ENCODE results near the gene NDUFB6. TPM values are rescaled to one million over a fixed set of nuclear protein-coding genes. Genes with fewer than 3 reads are reported as not detected.
"Not testable (repeated sequence)": the region's sequence is repeated elsewhere in the genome, so short reads cannot be mapped to it uniquely, and the experiment has no call there.

Gene NDUFB6
- polyA plus RNA-seq (ENCODE audit: insufficient read length in 4 of 4): 10 to 100 TPM; 56.6 to 83.7 (median 74.5) TPM

DNA sequence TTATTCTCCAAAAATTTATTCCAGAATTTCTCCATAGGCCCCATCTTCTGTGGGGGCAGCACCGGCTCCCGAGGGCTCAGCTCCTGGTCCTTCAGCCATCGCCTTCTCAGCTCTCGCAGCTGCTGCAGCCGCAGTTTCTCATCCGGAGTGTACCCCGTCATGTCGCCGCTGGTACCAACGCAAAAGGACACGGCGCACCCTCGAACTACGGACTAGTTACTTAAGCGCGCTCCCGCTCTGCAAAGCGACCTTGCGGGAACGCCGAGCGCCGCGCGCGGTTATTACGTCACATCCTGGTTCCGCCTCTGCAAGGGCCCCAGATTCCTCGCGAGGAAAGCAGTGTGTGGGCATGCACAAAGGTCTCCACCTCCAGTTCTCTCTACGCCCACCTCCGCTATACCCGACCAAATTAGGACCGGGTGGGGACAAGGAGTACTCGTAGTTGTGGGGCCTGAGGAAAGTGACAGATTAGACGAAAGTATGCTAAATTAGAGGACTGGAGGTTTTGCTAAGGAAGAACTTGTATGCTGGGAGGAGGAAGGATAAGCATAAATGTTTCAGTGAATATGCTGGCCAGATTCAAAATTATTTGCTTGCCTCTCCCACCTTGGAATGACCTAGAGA, at the start of gene NDUFB6:
NDUFB6 (minus strand) TSS at position 260 of the 624 bp plus-strand sequence; CDS start at position 161, 99 bp downstream.
- DNase-seq (ENCODE audit: low read depth in 4 of 4, low spot score in 3 of 4): peak; percentile 87 to 91 (median 88)

- no peak for DNase-seq (ENCODE audit: low read depth in 4 of 4, low spot score in 3 of 4)
These were observed 45.3 kb upstream of the NDUFB6 start for GRCh38 chr9:32618261-32618660.

- no peak for DNase-seq (ENCODE audit: low read depth in 4 of 4, low spot score in 3 of 4)
These were observed 33.9 kb upstream of the NDUFB6 start for GRCh38 chr9:32606811-32607210.

GRCh38 chr9:32603914-32604852, 31.2 kb upstream of the NDUFB6 start:
- DNase-seq (ENCODE audit: low read depth in 4 of 4, low spot score in 3 of 4): no peak

DNA sequence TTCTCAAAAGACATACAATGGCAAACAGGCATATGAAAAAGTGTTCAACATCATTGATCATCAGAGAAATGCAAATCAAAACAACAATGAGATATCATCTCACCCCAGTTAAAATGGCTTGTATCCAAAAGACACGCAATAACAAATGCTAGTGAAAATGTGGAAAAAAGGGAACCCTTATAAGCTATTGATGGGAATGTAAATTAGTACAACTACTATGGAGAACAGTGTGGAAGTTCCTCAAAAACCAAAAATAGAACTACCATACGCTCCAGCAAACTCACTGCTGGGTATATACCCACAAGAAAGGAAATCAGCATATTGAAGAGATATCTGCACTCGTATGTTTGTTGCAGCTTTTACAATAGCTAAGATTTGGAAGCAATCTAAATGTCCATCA, 26.1 kb upstream of the NDUFB6 start:
- DNase-seq (ENCODE audit: low read depth in 4 of 4, low spot score in 3 of 4): not testable (repeated sequence)

GRCh38 chr9:32596936-32597335, 24.0 kb upstream of the NDUFB6 start:
- DNase-seq (ENCODE audit: low read depth in 4 of 4, low spot score in 3 of 4): no peak

DNA sequence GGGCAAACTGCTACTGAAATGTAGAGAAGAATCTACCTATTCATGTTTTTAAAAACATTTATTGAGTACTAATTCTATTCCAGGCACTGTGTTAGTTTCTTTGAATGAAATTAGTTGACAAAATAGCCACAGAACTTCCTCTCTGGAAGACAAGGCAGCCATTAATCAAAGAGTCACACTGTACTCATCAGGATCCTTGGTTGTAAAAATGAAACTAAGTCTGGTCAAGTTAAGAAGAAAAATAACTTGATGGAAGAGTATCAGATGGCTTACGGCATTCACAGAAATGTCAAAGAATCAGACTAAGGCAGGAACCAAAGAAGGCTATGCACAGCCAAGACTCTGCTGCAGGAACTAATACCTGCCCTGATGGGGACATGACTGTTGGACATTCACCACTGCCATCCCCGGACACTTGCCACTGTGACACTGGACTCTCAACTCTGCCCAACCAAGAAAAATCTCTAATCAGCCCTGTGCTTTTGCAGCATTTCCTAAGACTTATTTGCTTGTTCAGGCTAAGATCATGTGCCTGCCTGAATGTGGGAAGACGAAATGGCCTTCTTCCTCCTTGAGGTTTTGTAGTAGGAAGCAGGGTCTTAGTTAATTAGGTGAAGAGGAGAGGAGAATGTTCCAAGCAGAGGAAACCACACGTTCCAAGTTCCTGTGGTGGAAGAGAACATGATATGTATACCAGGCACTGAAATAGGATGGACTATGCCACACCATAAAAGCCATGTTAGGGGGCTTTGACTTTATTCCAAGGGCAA, 23.3 kb upstream of the NDUFB6 start:
- DNase-seq (ENCODE audit: low read depth in 4 of 4, low spot score in 3 of 4): no peak

DNA sequence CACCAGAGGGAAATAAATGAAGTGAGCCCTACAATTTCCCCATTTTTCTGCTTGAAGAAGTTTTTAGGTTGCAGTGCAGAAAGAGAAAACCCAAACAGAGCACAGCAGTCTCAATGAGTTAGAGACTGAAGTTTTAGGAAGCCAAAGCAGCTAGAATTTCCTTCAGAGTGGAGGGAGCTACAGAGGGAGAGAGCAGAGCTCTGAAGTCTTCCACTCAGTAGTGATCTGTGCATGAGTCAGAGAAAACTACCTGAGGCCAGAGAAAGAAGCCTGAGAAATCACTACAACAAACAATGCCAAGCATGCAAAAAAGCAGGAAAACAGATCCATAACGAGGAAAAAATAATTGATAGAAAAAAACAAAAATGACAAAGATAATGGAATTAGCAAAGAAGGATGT, 17.9 kb upstream of the NDUFB6 start:
- DNase-seq (ENCODE audit: low read depth in 4 of 4, low spot score in 3 of 4): no peak

DNA sequence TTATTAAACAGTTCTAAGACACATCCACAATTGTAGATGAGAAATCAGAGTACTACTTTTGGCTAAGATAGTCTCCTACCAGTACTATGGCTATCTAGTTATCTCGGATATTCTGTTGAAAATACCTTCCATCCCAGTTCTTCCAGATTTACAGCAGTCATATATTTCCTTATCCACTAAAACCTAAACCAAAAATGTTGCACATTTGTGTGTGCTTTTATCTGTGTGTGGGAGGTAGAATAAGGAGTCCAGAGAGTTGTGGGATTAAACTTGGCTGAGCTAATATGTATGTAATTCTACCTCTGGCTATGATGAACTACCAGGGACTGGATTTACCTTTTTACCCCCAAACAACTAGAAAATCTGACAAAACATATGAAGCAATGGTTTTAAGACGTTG, 17.5 kb upstream of the NDUFB6 start:
- no peak for DNase-seq (ENCODE audit: low read depth in 4 of 4, low spot score in 3 of 4)

DNA sequence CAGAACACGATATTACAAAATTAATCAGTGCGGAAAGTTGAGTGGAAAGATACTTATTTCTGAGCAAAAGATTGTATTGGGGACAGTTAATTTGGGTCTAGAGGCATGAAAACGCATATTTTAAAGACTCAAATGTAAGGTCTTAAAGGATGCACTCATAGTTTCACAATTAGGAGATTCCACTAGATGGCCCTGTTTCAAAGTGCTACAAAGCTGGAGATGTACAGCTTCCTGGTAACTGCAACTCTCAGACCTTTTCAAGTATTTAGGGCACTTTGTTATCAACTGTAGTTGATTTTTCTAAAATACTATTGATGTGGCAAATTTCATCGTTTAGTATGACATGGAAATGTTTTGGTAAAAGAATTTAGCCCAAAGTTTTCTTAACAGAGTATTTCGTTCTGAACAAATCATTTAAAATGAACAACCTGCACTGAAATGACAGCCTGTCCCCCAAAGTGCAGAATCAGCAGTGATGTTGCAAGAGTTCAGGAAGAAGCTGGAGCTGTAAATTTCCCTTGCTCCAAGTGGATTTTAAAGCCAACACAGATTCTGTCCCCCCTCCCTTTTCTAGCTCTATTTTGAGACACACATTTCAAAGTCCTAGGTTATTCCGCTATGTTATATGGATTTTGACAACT, 16.2 kb upstream of the NDUFB6 start:
- DNase-seq (ENCODE audit: low read depth in 4 of 4, low spot score in 3 of 4): peak in 2 of 4 donors; percentile 14 to 27

DNA sequence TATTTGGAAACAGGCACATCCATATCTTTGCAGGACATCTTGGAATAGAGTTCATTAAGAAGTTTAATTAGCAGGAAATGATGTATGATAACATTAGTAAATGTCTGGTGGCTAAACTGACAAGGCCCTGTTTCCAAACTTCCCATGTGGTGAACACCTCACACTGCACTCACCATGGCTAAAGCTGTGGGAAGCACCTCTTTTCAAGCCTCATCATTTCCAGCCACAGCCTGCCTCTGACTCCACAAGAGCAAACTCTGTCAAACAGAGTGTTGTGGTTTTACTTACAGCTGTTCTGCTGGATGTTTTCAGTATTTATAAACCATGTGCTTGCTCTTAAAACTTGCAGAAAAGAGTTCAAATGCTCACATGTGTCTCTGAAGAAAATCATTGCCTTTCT, 14.9 kb upstream of the NDUFB6 start:
- DNase-seq (ENCODE audit: low read depth in 4 of 4, low spot score in 3 of 4): no peak

- no peak for DNase-seq (ENCODE audit: low read depth in 4 of 4, low spot score in 3 of 4)
These were observed 11.8 kb upstream of the NDUFB6 start for GRCh38 chr9:32584784-32585183.

DNA sequence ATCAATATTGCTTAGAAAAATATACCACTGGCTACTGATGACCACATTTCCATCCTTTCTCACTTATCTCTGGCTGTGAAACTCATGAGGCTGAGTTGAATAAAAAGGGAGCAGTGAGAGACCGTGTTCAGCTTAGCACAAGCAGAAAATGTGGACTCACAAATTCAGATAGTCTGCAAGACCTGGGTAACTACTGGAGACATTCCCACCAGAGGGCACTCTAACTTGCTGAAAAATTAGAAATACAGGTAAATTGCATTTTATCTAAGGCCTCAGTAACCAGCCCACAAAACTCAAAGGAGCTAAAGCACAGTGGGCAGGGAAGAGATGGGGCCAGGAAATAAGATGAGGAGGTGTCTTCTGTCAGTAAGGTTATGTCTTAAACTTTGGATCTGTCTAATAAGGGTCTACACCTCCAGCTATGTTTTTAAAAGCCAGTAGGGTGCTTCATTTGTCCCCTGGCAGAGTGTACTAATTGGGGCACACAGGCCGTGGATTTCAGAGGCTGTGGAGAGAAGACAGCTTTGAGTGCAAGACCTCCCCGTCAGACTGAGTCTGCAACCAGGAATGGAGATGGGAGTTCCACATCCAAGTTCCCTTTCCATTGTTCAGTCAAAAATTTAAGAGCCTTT, 8.7 kb upstream of the NDUFB6 start:
- DNase-seq (ENCODE audit: low read depth in 4 of 4, low spot score in 3 of 4): peak in 2 of 4 donors; percentile 36 to 38

- no peak for DNase-seq (ENCODE audit: low read depth in 4 of 4, low spot score in 3 of 4)
These were observed 7.8 kb upstream of the NDUFB6 start for GRCh38 chr9:32580631-32581300.

DNA sequence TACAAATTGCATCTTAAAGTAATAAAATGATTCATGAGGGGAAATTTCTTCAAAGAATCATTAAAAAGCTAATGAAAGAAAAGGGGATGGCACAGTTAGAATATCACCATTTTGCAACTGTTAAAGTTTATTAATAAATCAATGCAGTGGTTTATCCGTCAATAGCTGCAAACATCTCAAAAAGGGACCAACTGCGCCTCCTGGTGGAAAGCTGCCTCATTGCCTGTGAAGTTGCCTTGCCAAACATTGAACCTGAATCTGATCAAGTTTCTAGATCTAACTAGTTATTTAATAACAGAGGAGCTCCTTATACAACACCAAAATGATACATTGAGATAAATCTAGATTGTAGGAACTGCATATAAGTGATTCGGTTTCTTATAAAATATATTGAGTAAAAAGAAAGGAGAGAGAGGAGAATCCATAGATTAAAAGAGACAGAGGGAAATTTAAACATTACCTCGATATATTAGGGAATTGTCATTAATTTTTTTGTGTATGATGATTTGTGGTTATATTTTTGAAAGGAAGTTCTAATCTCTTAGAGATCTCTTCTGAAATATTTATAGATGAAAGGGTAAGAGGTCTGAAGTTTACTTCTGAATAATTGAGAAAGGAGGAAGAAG, 6.9 kb upstream of the NDUFB6 start:
- peak in 1 of 4 donors; percentile 19 for DNase-seq (ENCODE audit: low read depth in 4 of 4, low spot score in 3 of 4)

GRCh38 chr9:32578976-32579375, 6.0 kb upstream of the NDUFB6 start:
- DNase-seq (ENCODE audit: low read depth in 4 of 4, low spot score in 3 of 4): no peak

DNA sequence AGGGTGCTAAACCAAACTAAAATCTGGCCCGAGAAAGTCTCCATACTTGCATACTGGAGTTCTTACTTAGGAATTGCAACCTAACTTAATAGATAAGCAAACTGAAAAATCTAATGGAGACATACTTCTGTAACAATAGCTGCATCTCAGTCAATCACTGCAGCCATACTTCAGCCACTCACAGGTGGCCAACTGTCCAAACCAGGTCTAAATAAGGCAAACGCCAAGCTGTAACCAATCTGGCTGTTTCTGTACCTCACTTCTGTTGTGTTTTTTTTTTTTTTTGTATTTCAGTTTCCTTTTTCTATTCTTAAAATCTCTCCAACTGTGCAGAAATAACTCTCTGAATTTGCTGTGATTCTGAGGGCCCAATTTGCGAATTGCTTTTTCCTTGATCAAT, 4.4 kb upstream of the NDUFB6 start:
- DNase-seq (ENCODE audit: low read depth in 4 of 4, low spot score in 3 of 4): no peak

GRCh38 chr9:32574858-32575257, 1.9 kb upstream of the NDUFB6 start:
- DNase-seq (ENCODE audit: low read depth in 4 of 4, low spot score in 3 of 4): no peak

- no peak for DNase-seq (ENCODE audit: low read depth in 4 of 4, low spot score in 3 of 4)
These were observed 862 bp upstream of the NDUFB6 start for GRCh38 chr9:32573821-32574220.
